GM12872 (cell line): ENCODE results near the gene GTF2H4.

Source experiments
- CTCF ChIP-seq: IDR thresholded peaks from 3 replicates; pipeline ENCODE4 v1.5.1; 2011; ENCODE audit warnings: low read depth, mild to moderate bottlenecking, low read length, moderate library complexity; ENCODE audit not compliant: insufficient read depth

GTF2H4 gene

GRCh38 chr6:30895343-30895742, 12.7 kb upstream of the GTF2H4 start:
- no peak for TF ChIP-seq CTCF

- TF ChIP-seq CTCF: no peak
Observed at GRCh38 chr6:30896541-30896940, 11.5 kb upstream of the GTF2H4 start.

- no peak for TF ChIP-seq CTCF
Observed at GRCh38 chr6:30897882-30898281, 10.1 kb upstream of the GTF2H4 start.

DNA sequence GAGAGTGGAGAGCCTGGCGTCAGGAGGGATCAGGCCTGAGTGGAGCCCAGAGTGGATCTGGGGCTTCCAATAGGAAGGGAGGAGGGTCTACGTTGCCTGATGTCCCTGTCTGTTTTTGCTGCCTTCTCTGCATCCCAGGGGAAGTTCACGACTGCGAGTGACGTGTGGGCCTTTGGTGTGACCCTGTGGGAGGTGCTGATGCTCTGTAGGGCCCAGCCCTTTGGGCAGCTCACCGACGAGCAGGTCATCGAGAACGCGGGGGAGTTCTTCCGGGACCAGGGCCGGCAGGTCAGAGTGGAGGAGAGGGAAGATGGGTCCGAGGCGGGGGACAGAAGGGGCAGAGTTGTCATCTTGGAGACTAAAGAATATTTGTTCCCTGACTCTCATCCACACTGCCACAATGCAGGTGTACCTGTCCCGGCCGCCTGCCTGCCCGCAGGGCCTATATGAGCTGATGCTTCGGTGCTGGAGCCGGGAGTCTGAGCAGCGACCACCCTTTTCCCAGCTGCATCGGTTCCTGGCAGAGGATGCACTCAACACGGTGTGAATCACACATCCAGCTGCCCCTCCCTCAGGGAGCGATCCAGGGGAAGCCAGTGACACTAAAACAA, 9.2 kb upstream of the GTF2H4 start:
- no peak for TF ChIP-seq CTCF

- TF ChIP-seq CTCF: no peak
Observed at GRCh38 chr6:30900863-30901417, 7.1 kb upstream of the GTF2H4 start.

DNA sequence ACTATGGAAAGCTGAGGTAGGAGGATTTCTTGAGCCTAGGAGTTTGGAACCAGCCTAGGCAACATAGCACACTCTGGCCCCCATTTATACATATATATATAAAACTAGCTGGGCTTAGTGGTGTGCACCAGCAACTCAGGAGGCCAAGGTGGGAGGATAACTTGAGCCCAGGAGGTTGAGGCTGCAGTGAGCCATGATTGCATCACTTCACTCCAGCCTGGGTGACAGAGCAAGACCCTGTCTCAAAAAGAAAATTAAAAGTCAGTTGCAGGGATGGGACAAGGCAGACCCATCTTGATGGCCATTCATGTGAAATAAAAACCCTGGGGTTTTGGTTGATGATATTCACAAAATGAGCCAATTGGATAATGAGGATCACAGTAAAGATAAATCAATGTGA, 6.6 kb upstream of the GTF2H4 start:
- no peak for TF ChIP-seq CTCF

DNA sequence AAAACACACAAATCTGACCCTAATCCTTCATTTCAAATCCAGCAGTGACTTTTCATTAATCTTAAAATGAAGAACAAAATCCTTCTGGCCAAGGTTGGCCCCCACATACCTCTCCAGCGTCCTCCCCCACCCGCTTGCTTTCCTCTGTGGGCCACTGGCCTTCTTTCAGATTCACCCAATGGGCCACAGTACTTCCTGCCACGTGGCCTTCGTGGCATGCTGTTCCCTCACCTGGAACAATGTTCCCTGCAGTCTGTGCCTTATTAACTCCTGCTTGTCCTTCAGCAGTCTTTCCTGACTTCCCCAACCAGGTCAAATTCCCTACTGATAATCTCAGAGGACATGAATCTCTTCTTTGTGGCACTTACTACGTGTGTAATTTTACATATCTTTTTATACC, 5.3 kb upstream of the GTF2H4 start:
- TF ChIP-seq CTCF: no peak

GRCh38 chr6:30903236-30903635, 4.8 kb upstream of the GTF2H4 start:
- TF ChIP-seq CTCF: no peak
